GM18870 (cell line): Measurements from ENCODE around the gene OR7A5.
"Not testable (repeated sequence)": the region's sequence is repeated elsewhere in the genome, so short reads cannot be mapped to it uniquely, and the experiment has no call there.

Source experiments
- ATAC-seq: cut with Tn5 transposase; IDR thresholded peaks from one replicate; pipeline ENCODE4 v1.9.1; 2021; ENCODE audit warnings: moderate library complexity; ENCODE audit not compliant: unreplicated experiment

Gene OR7A5

GRCh38 chr19:14785102-14785793 lies 49.7 kb downstream of the OR7A5 start:
- ATAC-seq = not testable (repeated sequence)

- ATAC-seq = not testable (repeated sequence)
These were observed 50.3 kb downstream of the OR7A5 start for GRCh38 chr19:14784730-14785101.

GRCh38 chr19:14783410-14783998 lies 51.5 kb downstream of the OR7A5 start:
- not testable (repeated sequence) for ATAC-seq

- no peak for ATAC-seq
These were observed 52.2 kb downstream of the OR7A5 start for GRCh38 chr19:14782626-14783409.

GRCh38 chr19:14781713-14782536 lies 53.1 kb downstream of the OR7A5 start:
- ATAC-seq = not testable (repeated sequence)

GRCh38 chr19:14780622-14781225 lies 54.3 kb downstream of the OR7A5 start:
- not testable (repeated sequence) for ATAC-seq

- no peak for ATAC-seq
These were observed 55.8 kb downstream of the OR7A5 start for GRCh38 chr19:14779151-14779550.

GRCh38 chr19:14778110-14778845 lies 56.7 kb downstream of the OR7A5 start, which contains the start of gene ADGRE2:
TSS of gene ADGRE2 (minus strand) at chr19:14778560. CDS start at chr19:14776756, 1,804 bp downstream.
- not testable (repeated sequence) for ATAC-seq

GRCh38 chr19:14777645-14778044 lies 57.3 kb downstream of the OR7A5 start:
- not testable (repeated sequence) for ATAC-seq
